HG02798 (cell line): ENCODE results near the gene TMUB2.
A peak's percentile ranks its signal among the peaks of the same experiment; 100 is the strongest.

Experiments
- ATAC-seq: cut with Tn5 transposase; IDR thresholded peaks from one replicate; pipeline ENCODE4 v1.9.1; 2021; ENCODE audit warnings: mild to moderate bottlenecking; ENCODE audit not compliant: unreplicated experiment, poor library complexity

TMUB2 gene

GRCh38 chr17:44200478-44201155, 13.8 kb downstream of the TMUB2 start:
- no peak for ATAC-seq

- ATAC-seq = no peak
Observed at GRCh38 chr17:44202756-44203155, 16.0 kb downstream of the TMUB2 start.

GRCh38 chr17:44203731-44204440, 17.1 kb downstream of the TMUB2 start:
- no peak for ATAC-seq

GRCh38 chr17:44204441-44204882, 17.7 kb downstream of the TMUB2 start:
- no peak for ATAC-seq

- ATAC-seq = no peak
Observed at GRCh38 chr17:44205962-44206824, 19.4 kb downstream of the TMUB2 start.

GRCh38 chr17:44206825-44207155, 20.0 kb downstream of the TMUB2 start:
- no peak for ATAC-seq

- no peak for ATAC-seq
Observed at GRCh38 chr17:44207319-44207718, 20.5 kb downstream of the TMUB2 start.

- no peak for ATAC-seq
Observed at GRCh38 chr17:44207743-44208142, 21.0 kb downstream of the TMUB2 start.

- ATAC-seq = no peak
Observed at GRCh38 chr17:44209786-44210341, 23.1 kb downstream of the TMUB2 start.

GRCh38 chr17:44210342-44211192, 23.8 kb downstream of the TMUB2 start:
- ATAC-seq = peak; percentile 93

- no peak for ATAC-seq
Observed at GRCh38 chr17:44211281-44212265, 24.8 kb downstream of the TMUB2 start.

- no peak for ATAC-seq
Observed at GRCh38 chr17:44212507-44213402, 26.0 kb downstream of the TMUB2 start.

GRCh38 chr17:44213403-44214229, 26.8 kb downstream of the TMUB2 start:
- no peak for ATAC-seq

GRCh38 chr17:44214230-44214494, 27.4 kb downstream of the TMUB2 start:
- no peak for ATAC-seq

- no peak for ATAC-seq
Observed at GRCh38 chr17:44214896-44215295, 28.1 kb downstream of the TMUB2 start.

GRCh38 chr17:44216173-44216572, 29.4 kb downstream of the TMUB2 start:
- no peak for ATAC-seq

- no peak for ATAC-seq
Observed at GRCh38 chr17:44216694-44217093, 29.9 kb downstream of the TMUB2 start.
